ENCODE data around the gene ERC2. TPM values are rescaled to one million over a fixed set of nuclear protein-coding genes. Genes with fewer than 3 reads are reported as not detected.

ERC2 gene
- polyA plus RNA-seq, 1 experiment, result 0.07 TPM

- no peaks in the 10 kb centered on the region for H3K36me3 ChIP-seq (ENCODE audit: control insufficient read depth, insufficient read depth, low read length)
- POLR2A ChIA-PET, result no interaction called here
- CTCF ChIA-PET, result no interaction called here
- no peak for TF ChIP-seq CTCF (IDR thresholded peaks at IDR 0.05; ENCODE audit: insufficient read depth, low read depth, low read length)
- DNase-seq (ENCODE audit: low read depth), result no peak
- no peaks in the 10 kb centered on the region for H3K27me3 ChIP-seq (ENCODE audit: control insufficient read depth, insufficient read depth, low read length)
- no peak overlapping the region for H3K4me3 ChIP-seq (ENCODE audit: low read depth, low read length)
These were observed 531.7 kb downstream of the ERC2 start for GRCh38 chr3:55936549-55937052.

- ChIA-PET POLR2A (no interaction called here), CTCF (interaction anchor here (0.6 to 0.7 kb wide), 2 partner anchors 10 to 314 kb away, joined by 3 read pairs; no protein-coding TSS in a partner anchor)
- no peak overlapping the region for H3K4me3 ChIP-seq (ENCODE audit: low read depth, low read length)
- H3K27me3 ChIP-seq (ENCODE audit: control insufficient read depth, insufficient read depth, low read length), result no peaks in the 10 kb centered on the region
- no peaks in the 10 kb centered on the region for H3K36me3 ChIP-seq (ENCODE audit: control insufficient read depth, insufficient read depth, low read length)
- no peak for DNase-seq (ENCODE audit: low read depth)
- no peak for TF ChIP-seq CTCF (IDR thresholded peaks at IDR 0.05; ENCODE audit: insufficient read depth, low read depth, low read length)
These were observed 533.0 kb downstream of the ERC2 start for GRCh38 chr3:55935241-55935640.

GRCh38 chr3:55934771-55935170 is 533.5 kb downstream of the ERC2 start:
- no peak for TF ChIP-seq CTCF (IDR thresholded peaks at IDR 0.05; ENCODE audit: insufficient read depth, low read depth, low read length)
- ChIA-PET CTCF (interaction anchor here (0.6 to 0.7 kb wide), 2 partner anchors 10 to 313 kb away, joined by 3 read pairs; no protein-coding TSS in a partner anchor), POLR2A (no interaction called here)
- H3K27me3 ChIP-seq (ENCODE audit: control insufficient read depth, insufficient read depth, low read length), result no peaks in the 10 kb centered on the region
- H3K36me3 ChIP-seq (ENCODE audit: control insufficient read depth, insufficient read depth, low read length), result no peaks in the 10 kb centered on the region
- H3K4me3 ChIP-seq (ENCODE audit: low read depth, low read length), result no peak overlapping the region
- no peak for DNase-seq (ENCODE audit: low read depth)

GRCh38 chr3:55929154-55929869 is 539.0 kb downstream of the ERC2 start:
- H3K27me3 ChIP-seq (ENCODE audit: control insufficient read depth, insufficient read depth, low read length), result no peaks in the 10 kb centered on the region
- POLR2A ChIA-PET, result no interaction called here
- CTCF ChIA-PET, result no interaction called here
- H3K4me3 ChIP-seq (ENCODE audit: low read depth, low read length), result no peak overlapping the region
- TF ChIP-seq CTCF (IDR thresholded peaks at IDR 0.05; ENCODE audit: insufficient read depth, low read depth, low read length), result no peak
- no peaks in the 10 kb centered on the region for H3K36me3 ChIP-seq (ENCODE audit: control insufficient read depth, insufficient read depth, low read length)
- no peak for DNase-seq (ENCODE audit: low read depth)

- Histone ChIP-seq H3K4me3 (ENCODE audit: low read depth, low read length) (no peak overlapping the region), H3K27me3 (ENCODE audit: control insufficient read depth, insufficient read depth, low read length) (no peaks in the 10 kb centered on the region; the same call in 1 of the 2 replicates), H3K36me3 (ENCODE audit: control insufficient read depth, insufficient read depth, low read length) (no peaks in the 10 kb centered on the region)
- CTCF ChIA-PET, result interaction anchor here (0.8 to 0.9 kb wide), 2 partner anchors 11 to 327 kb away, joined by 3 to 4 read pairs; no protein-coding TSS in a partner anchor
- DNase-seq (ENCODE audit: low read depth), result no peak
- TF ChIP-seq CTCF (IDR thresholded peaks at IDR 0.05; ENCODE audit: insufficient read depth, low read depth, low read length), result no peak
- POLR2A ChIA-PET, result no interaction called here
These were observed 544.6 kb downstream of the ERC2 start for GRCh38 chr3:55923626-55924025.
